ENCODE measurements around the gene BAD. TPM values are rescaled to one million over a fixed set of nuclear protein-coding genes. Genes with fewer than 3 reads are reported as not detected.

The BAD gene
- total and polyA plus RNA-seq, 4 donors = 16.0 to 39.5 (median 30.2) TPM

- H3K9me3 ChIP-seq (ENCODE audit: control insufficient read depth in 4 of 4, low read length in 3 of 4) = no peaks in the 10 kb centered on the region
- H3K9ac ChIP-seq (ENCODE audit: low read depth in 1 of 2, low read length in 2 of 2) = peak overlapping the region; percentile 64 to 95
- no peaks in the 10 kb centered on the region for H3K27me3 ChIP-seq (ENCODE audit: control insufficient read depth in 4 of 4, insufficient read depth in 4 of 4, low read length in 3 of 4)
- H3K27ac ChIP-seq (ENCODE audit: low read depth in 1 of 2, low read length in 2 of 2) = peak overlapping the region; percentile 98 to 99
- H3K4me3 ChIP-seq (ENCODE audit: low read depth in 1 of 3, low read length in 3 of 3) = peak overlapping the region; percentile 71 to 97 (median 96)
- peaks cover 0 to 7% (median 2%) of the 10 kb centered on the region in 4 donors for H3K36me3 ChIP-seq (ENCODE audit: control insufficient read depth in 4 of 4, insufficient read depth in 3 of 4, low read depth in 1 of 4, low read length in 3 of 4)
- TF ChIP-seq REST (IDR thresholded peaks at IDR 0.05) (peak; percentile 87), RAD21 (IDR thresholded peaks at IDR 0.05) (peak; percentile 15 to 36), ZBTB33 (IDR thresholded peaks at IDR 0.05) (peak; percentile 93), HNF4G (IDR thresholded peaks at IDR 0.05) (no peak), FOXA1 (IDR thresholded peaks at IDR 0.05) (peak; percentile 72), EGR1 (IDR thresholded peaks at IDR 0.05; ENCODE audit: low read depth in 2 of 2) (peak; percentile 90 to 91), YY1 (IDR thresholded peaks at IDR 0.05) (peak; percentile 100), ATF3 (IDR thresholded peaks at IDR 0.05) (peak; percentile 72), HNF4A (conservative IDR thresholded peaks at IDR 0.05) (peak; percentile 50 to 53), RXRA (IDR thresholded peaks at IDR 0.05) (peak; percentile 92 to 96), NR2F2 (IDR thresholded peaks at IDR 0.05) (peak; percentile 93), JUND (IDR thresholded peaks at IDR 0.05) (peak; percentile 34 to 80), GABPA (IDR thresholded peaks at IDR 0.05 in 1 of 2, conservative IDR thresholded peaks at IDR 0.05 in 1 of 2) (peak; percentile 97 to 99), SP1 (IDR thresholded peaks at IDR 0.05) (peak; percentile 98), FOXA2 (IDR thresholded peaks at IDR 0.05) (no peak), TAF1 (conservative IDR thresholded peaks at IDR 0.05) (no peak), CTCF (IDR thresholded peaks at IDR 0.05; ENCODE audit: low read depth, low read length, missing input control) (no peak), MAX (IDR thresholded peaks at IDR 0.05) (peak; percentile 93)
- under 1% methylated on average over 58 of the region's 58 CpGs for WGBS
- peaks cover 11 to 40% (median 27%) of the 10 kb centered on the region in 4 donors for H3K4me1 ChIP-seq (ENCODE audit: control insufficient read depth in 4 of 4, insufficient read depth in 4 of 4, low read length in 3 of 4)
- DNase-seq (ENCODE audit: low spot score) = peak; percentile 94
Observed at GRCh38 chr11:64269540-64270220, 14.8 kb downstream of the BAD start.
